Dermis lymphatic vessel endothelial cell (primary cell): ENCODE results near the gene FNDC11. TPM values are rescaled to one million over a fixed set of nuclear protein-coding genes. Genes with fewer than 3 reads are reported as not detected.

Experiments
- total RNA-seq: library from RNA; depleted of rRNA; stranded (reverse); fragments of >200 nt; gene quantifications from 2 replicates; pipeline ENCODE4 v1.2.1, GENCODE V29; 2014

Gene FNDC11, protein sequence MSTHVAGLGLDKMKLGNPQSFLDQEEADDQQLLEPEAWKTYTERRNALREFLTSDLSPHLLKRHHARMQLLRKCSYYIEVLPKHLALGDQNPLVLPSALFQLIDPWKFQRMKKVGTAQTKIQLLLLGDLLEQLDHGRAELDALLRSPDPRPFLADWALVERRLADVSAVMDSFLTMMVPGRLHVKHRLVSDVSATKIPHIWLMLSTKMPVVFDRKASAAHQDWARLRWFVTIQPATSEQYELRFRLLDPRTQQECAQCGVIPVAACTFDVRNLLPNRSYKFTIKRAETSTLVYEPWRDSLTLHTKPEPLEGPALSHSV
- total RNA-seq: 1.2 and 2.1 TPM in 2 replicates

GRCh38 chr20:63553933-63554290 is at the start of gene FNDC11:
FNDC11 (plus strand) TSS chr20:63554159; CDS start chr20:63555664, 1,505 bp downstream.

GRCh38 chr20:63520504-63520933 is 33.4 kb upstream of the FNDC11 start, which contains the start of gene PPDPF:
PPDPF (plus strand) TSS chr20:63520765; CDS start chr20:63521309, 544 bp downstream.

GRCh38 chr20:63536997-63537524 is 16.9 kb upstream of the FNDC11 start, which contains the start of gene PTK6:
PTK6 (minus strand) TSS chr20:63537376; CDS start chr20:63537314, 62 bp downstream.

DNA sequence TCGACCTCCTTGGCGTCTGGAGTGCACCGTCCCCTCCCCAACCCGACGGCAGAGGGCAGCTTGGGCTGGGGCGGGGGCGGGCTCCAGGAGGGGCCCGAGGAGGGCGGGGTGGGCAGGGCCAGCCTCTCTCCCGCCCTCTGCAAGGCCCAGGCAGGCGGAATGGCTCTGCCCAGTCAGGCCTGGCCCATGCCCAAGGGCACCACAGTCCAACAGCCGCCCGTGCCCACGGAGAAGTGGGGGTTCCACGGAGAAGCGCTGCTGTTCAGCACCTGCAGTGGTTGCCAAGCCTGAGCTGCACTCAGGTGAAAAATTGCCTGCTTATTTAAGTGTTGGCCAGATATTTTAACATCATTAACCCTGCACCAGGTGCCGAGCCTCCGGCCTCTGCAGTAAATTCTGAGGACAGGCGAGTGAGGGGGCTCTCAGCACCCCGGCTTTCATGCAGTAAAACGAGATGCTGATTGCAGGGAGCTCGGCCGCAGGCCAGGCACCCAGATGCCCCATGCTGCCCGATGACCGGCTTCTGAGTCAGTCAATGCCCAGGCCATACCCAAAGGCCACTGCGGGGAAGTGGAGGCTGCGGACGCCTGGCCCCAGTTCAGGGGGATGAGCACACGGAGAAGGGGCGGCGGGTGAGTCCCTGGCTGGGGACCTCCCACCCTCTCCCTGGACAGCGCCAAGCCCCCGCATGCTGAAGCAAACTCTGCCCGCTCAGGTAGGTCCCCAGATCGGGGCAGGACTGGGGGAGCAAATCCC is 6.1 kb upstream of the FNDC11 start, which contains the start of gene SRMS:
Gene SRMS (minus strand): TSS at position 25 of the 756 bp plus-strand sequence. CDS start 286 bp downstream, outside the sequence.

GRCh38 chr20:63574156-63574828 is 20.3 kb downstream of the FNDC11 start, which contains the start of gene HELZ2:
HELZ2 (minus strand) TSS chr20:63574239; CDS start chr20:63572385, 1,854 bp downstream.

Other genes with a start within 250 kb of the FNDC11 start
- 0.09 TPM in 1 of 2 replicates, not detected in the other for gene CHRNA4, start 192.8 kb upstream of the FNDC11 start, total RNA-seq
- not detected in 2 replicates for gene KCNQ2, start 81.5 kb upstream of the FNDC11 start, total RNA-seq
- 5.8 and 7.9 TPM in 2 replicates for gene EEF1A2, start 55.1 kb upstream of the FNDC11 start, total RNA-seq
- 13.2 and 14.0 TPM in 2 replicates for gene PPDPF, start 33.4 kb upstream of the FNDC11 start, total RNA-seq
- under 0.01 TPM in 1 of 2 replicates, not detected in the other for gene PTK6, start 16.8 kb upstream of the FNDC11 start, total RNA-seq
- not detected in 2 replicates for gene SRMS, start 6.4 kb upstream of the FNDC11 start, total RNA-seq
- 22.0 and 26.4 TPM in 2 replicates for gene HELZ2, start 20.1 kb downstream of the FNDC11 start, total RNA-seq
- 6.0 and 6.9 TPM in 2 replicates for gene GMEB2, start 72.9 kb downstream of the FNDC11 start, total RNA-seq
- gene STMN3, start 99.3 kb downstream of the FNDC11 start, total RNA-seq: 0.43 and 0.76 TPM in 2 replicates
- gene RTEL1, start 104.2 kb downstream of the FNDC11 start, total RNA-seq: 4.7 and 5.6 TPM in 2 replicates
- 1.3 and 1.8 TPM in 2 replicates for gene TNFRSF6B, start 142.5 kb downstream of the FNDC11 start, total RNA-seq
- 27.6 and 35.8 TPM in 2 replicates for gene ARFRP1, start 153.8 kb downstream of the FNDC11 start, total RNA-seq
- gene ZGPAT, start 153.9 kb downstream of the FNDC11 start, total RNA-seq: 14.4 and 14.6 TPM in 2 replicates
- 0.86 and 0.87 TPM in 2 replicates for gene LIME1, start 182.5 kb downstream of the FNDC11 start, total RNA-seq
- gene SLC2A4RG, start 185.6 kb downstream of the FNDC11 start, total RNA-seq: 5.5 and 6.4 TPM in 2 replicates